Gastrocnemius medialis (tissue), 4 donors: Measurements from ENCODE around the gene PHRF1. TPM values are rescaled to one million over a fixed set of nuclear protein-coding genes. Genes with fewer than 3 reads are reported as not detected.

Experiments
- ATAC-seq, 2 donors: fragments of 150-250 bp; one replicate each; pipeline ENCODE4 v1.9.1; 2016
- DNase-seq, 2 donors: peaks; one replicate each; pipeline ENCODE4 v3.0.0-alpha.2; 2019
- H3K27ac ChIP-seq, 4 donors: fragments of 200-600 bp; sonication (generic); 1 replicate in 1 of 4; 2 replicates in 3 of 4; pipeline ENCODE4 v1.5.1; 2016 to 2018; ENCODE audit warnings: mild to moderate bottlenecking in 2 of 4, moderate library complexity in 1 of 4
- H3K27me3 ChIP-seq, 3 donors: fragments of 200-600 bp; sonication (generic) in 2 of 3; 1 replicate in 1 of 3; 2 replicates in 2 of 3; pipeline versions ENCODE4 v1.5.1 to v1.6.0; 2016 to 2019; ENCODE audit warnings: mild to moderate bottlenecking in 1 of 3, moderate library complexity in 1 of 3
- H3K36me3 ChIP-seq, 2 donors: fragments of 200-600 bp; sonication (generic) in 1 of 2; one replicate each; pipeline ENCODE4 v1.5.1; 2017 to 2018
- H3K4me1 ChIP-seq, 2 donors: fragments of 200-600 bp; sonication (generic) in 1 of 2; one replicate each; pipeline ENCODE4 v1.5.1; 2016 to 2017; ENCODE audit warnings: mild to moderate bottlenecking in 2 of 2
- H3K4me3 ChIP-seq, 4 donors: fragments of 200-600 bp; sonication (generic) in 3 of 4; 1 replicate in 1 of 4; 2 replicates in 3 of 4; pipeline ENCODE4 v1.5.1; 2016 to 2019; ENCODE audit warnings: mild to moderate bottlenecking in 2 of 4
- H3K9me3 ChIP-seq, 3 donors: fragments of 200-600 bp; sonication (generic) in 2 of 3; 1 replicate in 1 of 3; 2 replicates in 2 of 3; pipeline ENCODE4 v1.5.1; 2016 to 2019
- CTCF ChIP-seq, 5 experiments: fragments of 450-650 bp in 3 of 5; fragments of 200-600 bp in 2 of 5; sonication (generic) in 2 of 5; IDR thresholded peaks in 4 of 5; conservative IDR thresholded peaks in 1 of 5; 1 replicate in 4 of 5; 2 replicates in 1 of 5; pipeline ENCODE4 v1.5.1; 2016 to 2019; ENCODE audit warnings: antibody characterized with exemption in 5 of 5, mild to moderate bottlenecking in 3 of 5, moderate library complexity in 3 of 5
- POLR2A ChIP-seq, 2 donors: fragments of 450-650 bp; IDR thresholded peaks; one replicate each; pipeline ENCODE4 v1.6.1; 2017; ENCODE audit warnings: antibody characterized with exemption in 2 of 2, mild to moderate bottlenecking in 2 of 2, moderate library complexity in 2 of 2
- in situ Hi-C, 4 donors: fragments of 200-750 bp; cut with MboI; loops; one replicate each; pipeline versions ENCODE4 v1.15.0 to v1.8.0; 2017; ENCODE audit warnings: low sequenced_read_pairs in 4 of 4
- intact Hi-C: fragments of 100-400 bp; cut with DNase I; formaldehyde crosslinking; loops from one replicate; pipeline ENCODE4 v1.15.1; 2023; ENCODE audit warnings: low total_unique reads
- total RNA-seq, 4 donors: library from RNA; depleted of rRNA; stranded (reverse); fragments of >200 nt; gene quantifications; one replicate each; pipeline versions ENCODE4 v1.1.0 to v1.2.3, GENCODE V29; 2016

PHRF1 gene
- total RNA-seq, 4 donors from 2014 or later, result 9.2 to 22.6 (median 20.8) TPM

- H3K27me3 ChIP-seq, result peaks cover 0 to 4% (median 3%) of the 10 kb centered on the region in 3 donors
- in situ Hi-C loops, result no loop called here
- no peak overlapping the region for H3K4me3 ChIP-seq
- ATAC-seq (no peak), DNase-seq (no peak)
- no peaks in the 10 kb centered on the region for H3K36me3 ChIP-seq
- intact Hi-C loops, result no loop called here
- H3K4me1 ChIP-seq, result no peaks in the 10 kb centered on the region
- no peaks in the 10 kb centered on the region for H3K9me3 ChIP-seq
- H3K27ac ChIP-seq, result no peak overlapping the region
- TF ChIP-seq CTCF (IDR thresholded peaks at IDR 0.05 in 4 of 5, conservative IDR thresholded peaks at IDR 0.05 in 1 of 5) (no peak), POLR2A (IDR thresholded peaks at IDR 0.05) (no peak)
These were observed 31.5 kb upstream of the PHRF1 start for GRCh38 chr11:544817-545166.

GRCh38 chr11:545171-545570 is 31.1 kb upstream of the PHRF1 start:
- no peaks in the 10 kb centered on the region for H3K9me3 ChIP-seq
- no peak overlapping the region for H3K4me3 ChIP-seq
- DNase-seq (no peak), ATAC-seq (no peak)
- intact Hi-C loops, result no loop called here
- no peak for TF ChIP-seq POLR2A (IDR thresholded peaks at IDR 0.05)
- no peak for TF ChIP-seq CTCF (IDR thresholded peaks at IDR 0.05 in 4 of 5, conservative IDR thresholded peaks at IDR 0.05 in 1 of 5)
- H3K4me1 ChIP-seq, result no peaks in the 10 kb centered on the region
- H3K27me3 ChIP-seq, result peaks cover 0 to under 1% (median 0%) of the 10 kb centered on the region in 3 donors
- H3K36me3 ChIP-seq, result no peaks in the 10 kb centered on the region
- in situ Hi-C loops, result no loop called here
- no peak overlapping the region for H3K27ac ChIP-seq

- H3K9me3 ChIP-seq, result no peaks in the 10 kb centered on the region
- H3K36me3 ChIP-seq, result no peaks in the 10 kb centered on the region
- DNase-seq (no peak), ATAC-seq (no peak)
- H3K4me1 ChIP-seq, result no peaks in the 10 kb centered on the region
- H3K4me3 ChIP-seq, result no peak overlapping the region
- in situ Hi-C loops, result no loop called here
- H3K27me3 ChIP-seq, result peaks cover 13 to 17% (median 16%) of the 10 kb centered on the region in 3 donors
- intact Hi-C loops, result no loop called here
- TF ChIP-seq CTCF (IDR thresholded peaks at IDR 0.05 in 4 of 5, conservative IDR thresholded peaks at IDR 0.05 in 1 of 5), result no peak
- no peak for TF ChIP-seq POLR2A (IDR thresholded peaks at IDR 0.05)
- no peak overlapping the region for H3K27ac ChIP-seq
These were observed 27.3 kb upstream of the PHRF1 start for GRCh38 chr11:548700-549603.

GRCh38 chr11:550021-550745 is 26.1 kb upstream of the PHRF1 start:
- in situ Hi-C loops (loop anchor here (25.0 kb wide), 2 partner anchors 162 to 187 kb away; partner anchors contain the start of genes EPS8L2 (in 3 of the 4) and TALDO1 (in 1 of the 4)), intact Hi-C loops (no loop called here)
- ATAC-seq, result no peak
- Histone ChIP-seq H3K36me3 (no peaks in the 10 kb centered on the region), H3K27ac (no peak overlapping the region), H3K4me1 (peaks cover 6% of the 10 kb centered on the region in 2 donors), H3K27me3 (peaks cover 21 to 26% (median 24%) of the 10 kb centered on the region in 3 donors), H3K9me3 (no peaks in the 10 kb centered on the region), H3K4me3 (no peak overlapping the region)
- TF ChIP-seq POLR2A (IDR thresholded peaks at IDR 0.05), result no peak
- no peak for TF ChIP-seq CTCF (IDR thresholded peaks at IDR 0.05 in 4 of 5, conservative IDR thresholded peaks at IDR 0.05 in 1 of 5)
- DNase-seq, result no peak
